Measurements from ENCODE around the gene BCL2L13.

Gene BCL2L13

DNA sequence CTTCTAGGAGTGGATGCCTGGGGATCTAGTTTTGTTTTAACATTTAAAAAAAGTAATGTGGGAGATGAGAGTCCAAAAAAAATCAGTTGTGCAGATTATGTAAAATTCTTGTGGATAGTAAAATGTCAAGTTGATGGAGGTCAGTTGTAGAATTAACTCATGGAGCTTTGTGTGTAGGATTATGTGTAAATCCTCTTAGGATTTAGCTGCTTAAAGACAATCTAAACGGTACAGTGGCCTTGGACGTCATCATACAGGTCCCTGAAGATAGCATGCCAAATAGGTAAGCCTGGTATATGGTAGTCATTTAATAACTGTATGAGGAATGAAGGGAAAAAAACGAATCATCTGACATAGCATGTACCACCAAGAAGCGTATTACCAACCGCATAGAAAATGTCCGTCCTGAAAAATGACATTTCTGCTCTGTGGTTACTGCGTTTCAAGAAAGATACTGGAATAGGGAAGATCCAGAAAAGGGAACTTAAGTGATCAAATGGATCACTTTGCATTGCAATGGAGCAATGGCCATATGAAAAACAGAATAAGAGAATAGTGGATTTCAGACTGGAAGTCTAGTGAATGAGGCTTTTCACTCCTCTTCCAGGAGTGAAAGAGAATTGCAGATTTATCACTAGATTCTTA is 61.3 kb downstream of the BCL2L13 start:
- Histone ChIP-seq H3K4me1 (ENCODE audit: control insufficient read depth, insufficient read depth, low read length) (no peaks in the 10 kb centered on the region), H3K4me3 (ENCODE audit: low read length) (no peak overlapping the region), H3K9me3 (ENCODE audit: control insufficient read depth, low read length) (no peaks in the 10 kb centered on the region), H3K9ac (ENCODE audit: low read length) (no peak overlapping the region), H3K36me3 (ENCODE audit: control insufficient read depth, insufficient read depth, low read length) (no peaks in the 10 kb centered on the region), H3K27me3 (ENCODE audit: control insufficient read depth, insufficient read depth, low read length) (no peaks in the 10 kb centered on the region)

DNA sequence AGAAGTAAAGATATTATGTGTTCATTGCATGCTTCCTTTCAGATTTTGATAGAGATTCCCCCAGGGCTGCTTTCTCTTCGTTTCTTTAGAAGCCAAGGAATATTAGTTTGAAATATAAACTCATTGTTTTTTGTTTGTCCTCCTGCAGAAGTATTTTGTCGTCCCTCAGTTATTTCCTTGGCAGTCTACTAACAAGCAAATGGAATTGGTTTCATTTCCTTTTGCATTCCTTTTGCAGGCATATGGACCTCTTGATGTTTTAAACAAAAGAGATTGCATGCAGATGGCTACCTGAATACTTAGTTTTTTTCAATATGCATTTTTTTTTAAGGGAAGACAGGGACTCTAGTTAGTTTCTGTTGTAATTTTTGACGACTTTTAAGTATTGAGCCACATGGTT is 62.2 kb downstream of the BCL2L13 start:
- H3K4me1 ChIP-seq (ENCODE audit: control insufficient read depth, insufficient read depth, low read length) = peaks cover 3% of the 10 kb centered on the region
- no peaks in the 10 kb centered on the region for H3K36me3 ChIP-seq (ENCODE audit: control insufficient read depth, insufficient read depth, low read length)
- no peak overlapping the region for H3K9ac ChIP-seq (ENCODE audit: low read length)
- no peaks in the 10 kb centered on the region for H3K9me3 ChIP-seq (ENCODE audit: control insufficient read depth, low read length)
- H3K27me3 ChIP-seq (ENCODE audit: control insufficient read depth, insufficient read depth, low read length) = no peaks in the 10 kb centered on the region
- H3K4me3 ChIP-seq (ENCODE audit: low read length) = no peak overlapping the region

GRCh38 chr22:17703811-17704210 is 65.3 kb downstream of the BCL2L13 start:
- no peaks in the 10 kb centered on the region for H3K9me3 ChIP-seq (ENCODE audit: control insufficient read depth, low read length)
- peaks cover 7% of the 10 kb centered on the region for H3K4me1 ChIP-seq (ENCODE audit: control insufficient read depth, insufficient read depth, low read length)
- H3K4me3 ChIP-seq (ENCODE audit: low read length) = no peak overlapping the region
- H3K36me3 ChIP-seq (ENCODE audit: control insufficient read depth, insufficient read depth, low read length) = no peaks in the 10 kb centered on the region
- no peak overlapping the region for H3K9ac ChIP-seq (ENCODE audit: low read length)
- no peaks in the 10 kb centered on the region for H3K27me3 ChIP-seq (ENCODE audit: control insufficient read depth, insufficient read depth, low read length)

DNA sequence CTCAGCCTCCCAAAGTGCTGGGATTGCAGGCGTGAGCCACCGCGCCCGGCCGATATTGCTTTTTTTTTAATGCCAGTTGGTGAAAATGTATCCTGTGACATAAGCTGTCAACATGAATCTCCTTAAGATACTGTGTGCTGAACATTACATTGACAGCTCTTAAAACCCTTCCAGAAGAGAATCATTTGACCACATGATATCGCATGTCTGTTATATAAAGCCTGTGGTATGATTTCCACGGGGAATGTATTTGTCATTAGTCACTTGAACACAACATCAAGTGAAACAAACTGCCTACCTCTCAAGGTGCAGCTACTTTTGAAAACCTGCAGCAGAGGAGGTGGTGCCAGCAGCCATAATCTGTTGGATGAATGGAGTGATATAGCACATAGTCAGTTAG is 67.0 kb downstream of the BCL2L13 start:
- H3K27me3 ChIP-seq (ENCODE audit: control insufficient read depth, insufficient read depth, low read length) = no peaks in the 10 kb centered on the region

GRCh38 chr22:17705951-17706900 is 67.7 kb downstream of the BCL2L13 start:
- peaks cover 7% of the 10 kb centered on the region for H3K4me1 ChIP-seq (ENCODE audit: control insufficient read depth, insufficient read depth, low read length)
- H3K9me3 ChIP-seq (ENCODE audit: control insufficient read depth, low read length) = no peaks in the 10 kb centered on the region
- H3K27me3 ChIP-seq (ENCODE audit: control insufficient read depth, insufficient read depth, low read length) = no peaks in the 10 kb centered on the region
- H3K36me3 ChIP-seq (ENCODE audit: control insufficient read depth, insufficient read depth, low read length) = no peaks in the 10 kb centered on the region
- H3K4me3 ChIP-seq (ENCODE audit: low read length) = no peak overlapping the region
- H3K9ac ChIP-seq (ENCODE audit: low read length) = no peak overlapping the region

More for the DNA sequence above, 67.0 kb downstream of the BCL2L13 start:
- no peaks in the 10 kb centered on the region for H3K36me3 ChIP-seq (ENCODE audit: control insufficient read depth, insufficient read depth, low read length)
- no peak overlapping the region for H3K9ac ChIP-seq (ENCODE audit: low read length)
- peaks cover 7% of the 10 kb centered on the region for H3K4me1 ChIP-seq (ENCODE audit: control insufficient read depth, insufficient read depth, low read length)
- no peak overlapping the region for H3K4me3 ChIP-seq (ENCODE audit: low read length)
- no peaks in the 10 kb centered on the region for H3K9me3 ChIP-seq (ENCODE audit: control insufficient read depth, low read length)

DNA sequence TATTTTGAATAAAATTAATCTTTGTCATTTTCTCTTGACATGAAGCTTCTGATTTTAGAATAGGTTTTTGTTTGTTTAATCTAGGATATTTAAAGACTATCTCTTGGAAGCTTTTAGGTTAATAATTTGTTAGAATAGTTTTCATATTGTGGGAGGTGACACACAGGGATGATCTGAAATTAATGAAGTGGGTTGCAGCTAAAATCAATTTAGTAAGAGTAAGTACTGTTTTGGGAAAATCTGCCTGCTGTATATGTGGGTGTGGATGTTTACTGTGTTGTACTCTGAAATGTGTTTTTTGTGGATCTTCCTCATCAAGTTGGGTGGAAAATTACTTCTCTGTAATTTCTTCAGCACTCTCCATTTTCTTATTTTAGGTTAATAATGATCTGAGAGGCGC is 68.4 kb downstream of the BCL2L13 start:
- H3K27me3 ChIP-seq (ENCODE audit: control insufficient read depth, insufficient read depth, low read length) = no peaks in the 10 kb centered on the region
- H3K36me3 ChIP-seq (ENCODE audit: control insufficient read depth, insufficient read depth, low read length) = no peaks in the 10 kb centered on the region
- H3K9me3 ChIP-seq (ENCODE audit: control insufficient read depth, low read length) = no peaks in the 10 kb centered on the region
- no peak overlapping the region for H3K4me3 ChIP-seq (ENCODE audit: low read length)
- peaks cover 7% of the 10 kb centered on the region for H3K4me1 ChIP-seq (ENCODE audit: control insufficient read depth, insufficient read depth, low read length)
- H3K9ac ChIP-seq (ENCODE audit: low read length) = peak overlapping the region; percentile 10

- Histone ChIP-seq H3K4me3 (ENCODE audit: low read length) (no peak overlapping the region), H3K9me3 (ENCODE audit: control insufficient read depth, low read length) (no peaks in the 10 kb centered on the region), H3K27me3 (ENCODE audit: control insufficient read depth, insufficient read depth, low read length) (no peaks in the 10 kb centered on the region), H3K4me1 (ENCODE audit: control insufficient read depth, insufficient read depth, low read length) (peaks cover 7% of the 10 kb centered on the region), H3K9ac (ENCODE audit: low read length) (no peak overlapping the region), H3K36me3 (ENCODE audit: control insufficient read depth, insufficient read depth, low read length) (no peaks in the 10 kb centered on the region)
Observed at GRCh38 chr22:17707526-17707925, 69.0 kb downstream of the BCL2L13 start.

- Histone ChIP-seq H3K27me3 (ENCODE audit: control insufficient read depth, insufficient read depth, low read length) (no peaks in the 10 kb centered on the region), H3K9ac (ENCODE audit: low read length) (no peak overlapping the region), H3K4me1 (ENCODE audit: control insufficient read depth, insufficient read depth, low read length) (peaks cover 7% of the 10 kb centered on the region), H3K36me3 (ENCODE audit: control insufficient read depth, insufficient read depth, low read length) (no peaks in the 10 kb centered on the region), H3K9me3 (ENCODE audit: control insufficient read depth, low read length) (no peaks in the 10 kb centered on the region), H3K4me3 (ENCODE audit: low read length) (no peak overlapping the region)
Observed at GRCh38 chr22:17710023-17710422, 71.5 kb downstream of the BCL2L13 start.

- Histone ChIP-seq H3K4me1 (ENCODE audit: control insufficient read depth, insufficient read depth, low read length) (no peaks in the 10 kb centered on the region), H3K27me3 (ENCODE audit: control insufficient read depth, insufficient read depth, low read length) (no peaks in the 10 kb centered on the region), H3K9me3 (ENCODE audit: control insufficient read depth, low read length) (no peaks in the 10 kb centered on the region), H3K9ac (ENCODE audit: low read length) (no peak overlapping the region), H3K4me3 (ENCODE audit: low read length) (no peak overlapping the region), H3K36me3 (ENCODE audit: control insufficient read depth, insufficient read depth, low read length) (no peaks in the 10 kb centered on the region)
Observed at GRCh38 chr22:17712441-17712840, 73.9 kb downstream of the BCL2L13 start.

GRCh38 chr22:17716529-17716928 is 78.0 kb downstream of the BCL2L13 start:
- no peaks in the 10 kb centered on the region for H3K27me3 ChIP-seq (ENCODE audit: control insufficient read depth, insufficient read depth, low read length)
- H3K4me3 ChIP-seq (ENCODE audit: low read length) = no peak overlapping the region
- H3K36me3 ChIP-seq (ENCODE audit: control insufficient read depth, insufficient read depth, low read length) = no peaks in the 10 kb centered on the region
- no peak overlapping the region for H3K9ac ChIP-seq (ENCODE audit: low read length)
- no peaks in the 10 kb centered on the region for H3K9me3 ChIP-seq (ENCODE audit: control insufficient read depth, low read length)
- H3K4me1 ChIP-seq (ENCODE audit: control insufficient read depth, insufficient read depth, low read length) = no peaks in the 10 kb centered on the region

GRCh38 chr22:17717708-17718107 is 79.2 kb downstream of the BCL2L13 start:
- no peaks in the 10 kb centered on the region for H3K9me3 ChIP-seq (ENCODE audit: control insufficient read depth, low read length)
- H3K9ac ChIP-seq (ENCODE audit: low read length) = no peak overlapping the region
- no peaks in the 10 kb centered on the region for H3K36me3 ChIP-seq (ENCODE audit: control insufficient read depth, insufficient read depth, low read length)
- no peaks in the 10 kb centered on the region for H3K4me1 ChIP-seq (ENCODE audit: control insufficient read depth, insufficient read depth, low read length)
- H3K27me3 ChIP-seq (ENCODE audit: control insufficient read depth, insufficient read depth, low read length) = no peaks in the 10 kb centered on the region
- no peak overlapping the region for H3K4me3 ChIP-seq (ENCODE audit: low read length)

GRCh38 chr22:17719911-17720310 is 81.4 kb downstream of the BCL2L13 start:
- no peaks in the 10 kb centered on the region for H3K36me3 ChIP-seq (ENCODE audit: control insufficient read depth, insufficient read depth, low read length)
- no peak overlapping the region for H3K4me3 ChIP-seq (ENCODE audit: low read length)
- H3K27me3 ChIP-seq (ENCODE audit: control insufficient read depth, insufficient read depth, low read length) = no peaks in the 10 kb centered on the region
- H3K9ac ChIP-seq (ENCODE audit: low read length) = no peak overlapping the region
- H3K9me3 ChIP-seq (ENCODE audit: control insufficient read depth, low read length) = no peaks in the 10 kb centered on the region
- H3K4me1 ChIP-seq (ENCODE audit: control insufficient read depth, insufficient read depth, low read length) = peaks cover 3% of the 10 kb centered on the region

All from mucosa of stomach (tissue), 1 donor.